Hypothalamus (tissue), 51 donors: ENCODE results near the gene C1QBP.

ENCODE experiments used
- DNase-seq, 51 donors: peaks; one replicate each; lab custom pipeline; 2025; lab: John Stamatoyannopoulos, UW

C1QBP gene

GRCh38 chr17:5438716-5439445 lies at the start of gene C1QBP:
Gene C1QBP, minus strand, starts transcription at chr17:5439155. Its CDS starts 82 bp downstream, at chr17:5439073.
- peak; percentile 29 to 93 (median 81) for DNase-seq

GRCh38 chr17:5488752-5489151 lies 49.8 kb upstream of the C1QBP start:
- no peak for DNase-seq

GRCh38 chr17:5486206-5487124 lies 47.5 kb upstream of the C1QBP start, which contains the start of gene MIS12:
Gene MIS12, plus strand, starts transcription at chr17:5486566. Its CDS starts 2,297 bp downstream, at chr17:5488863.
- peak; percentile 72 to 99 (median 97) for DNase-seq

GRCh38 chr17:5485270-5486205 lies 46.6 kb upstream of the C1QBP start, which contains the start of gene DERL2:
Gene DERL2, minus strand, starts transcription at chr17:5486178. Its CDS starts 17 bp downstream, at chr17:5486161.
- DNase-seq = peak in 1 of 51 donors; percentile 34

GRCh38 chr17:5481451-5481850 lies 42.5 kb upstream of the C1QBP start:
- DNase-seq = no peak

GRCh38 chr17:5480962-5481361 lies 42.0 kb upstream of the C1QBP start:
- no peak for DNase-seq

- no peak for DNase-seq
Measured at GRCh38 chr17:5478992-5479391, 40.0 kb upstream of the C1QBP start.

- no peak for DNase-seq
Measured at GRCh38 chr17:5473906-5474305, 35.0 kb upstream of the C1QBP start.

GRCh38 chr17:5472511-5472910 lies 33.6 kb upstream of the C1QBP start:
- DNase-seq = no peak

GRCh38 chr17:5468075-5468473 lies 29.1 kb upstream of the C1QBP start:
- DNase-seq = peak in 4 of 51 donors; percentile 13 to 56 (median 33)

GRCh38 chr17:5467416-5467815 lies 28.5 kb upstream of the C1QBP start:
- DNase-seq = no peak

GRCh38 chr17:5466295-5466694 lies 27.3 kb upstream of the C1QBP start:
- no peak for DNase-seq

- DNase-seq = no peak
Measured at GRCh38 chr17:5464717-5465507, 26.0 kb upstream of the C1QBP start.

GRCh38 chr17:5446786-5447185 lies 7.8 kb upstream of the C1QBP start:
- DNase-seq = peak in 43 of 51 donors; percentile 2 to 94 (median 67)

GRCh38 chr17:5444209-5444608 lies 5.3 kb upstream of the C1QBP start:
- no peak for DNase-seq

GRCh38 chr17:5443728-5444127 lies 4.8 kb upstream of the C1QBP start:
- DNase-seq = no peak

GRCh38 chr17:5439446-5439764 lies 450 bp upstream of the C1QBP start:
- no peak for DNase-seq

GRCh38 chr17:5437721-5438317 lies 1.1 kb downstream of the C1QBP start:
- no peak for DNase-seq

GRCh38 chr17:5435781-5436315 lies 3.1 kb downstream of the C1QBP start:
- DNase-seq = peak in 15 of 51 donors; percentile 2 to 44 (median 12)
